ENCODE results near the gene HOXA5. TPM values are rescaled to one million over a fixed set of nuclear protein-coding genes. Genes with fewer than 3 reads are reported as not detected.

HOXA5 gene
- total and polyA plus RNA-seq, 10 of the 15 experiments (the other 5 are each of a cell fraction or from before 2014, with no cell fraction given) = 0.05 to 0.13 TPM; not detected in 8

- TF ChIP-seq, protein P1, sequence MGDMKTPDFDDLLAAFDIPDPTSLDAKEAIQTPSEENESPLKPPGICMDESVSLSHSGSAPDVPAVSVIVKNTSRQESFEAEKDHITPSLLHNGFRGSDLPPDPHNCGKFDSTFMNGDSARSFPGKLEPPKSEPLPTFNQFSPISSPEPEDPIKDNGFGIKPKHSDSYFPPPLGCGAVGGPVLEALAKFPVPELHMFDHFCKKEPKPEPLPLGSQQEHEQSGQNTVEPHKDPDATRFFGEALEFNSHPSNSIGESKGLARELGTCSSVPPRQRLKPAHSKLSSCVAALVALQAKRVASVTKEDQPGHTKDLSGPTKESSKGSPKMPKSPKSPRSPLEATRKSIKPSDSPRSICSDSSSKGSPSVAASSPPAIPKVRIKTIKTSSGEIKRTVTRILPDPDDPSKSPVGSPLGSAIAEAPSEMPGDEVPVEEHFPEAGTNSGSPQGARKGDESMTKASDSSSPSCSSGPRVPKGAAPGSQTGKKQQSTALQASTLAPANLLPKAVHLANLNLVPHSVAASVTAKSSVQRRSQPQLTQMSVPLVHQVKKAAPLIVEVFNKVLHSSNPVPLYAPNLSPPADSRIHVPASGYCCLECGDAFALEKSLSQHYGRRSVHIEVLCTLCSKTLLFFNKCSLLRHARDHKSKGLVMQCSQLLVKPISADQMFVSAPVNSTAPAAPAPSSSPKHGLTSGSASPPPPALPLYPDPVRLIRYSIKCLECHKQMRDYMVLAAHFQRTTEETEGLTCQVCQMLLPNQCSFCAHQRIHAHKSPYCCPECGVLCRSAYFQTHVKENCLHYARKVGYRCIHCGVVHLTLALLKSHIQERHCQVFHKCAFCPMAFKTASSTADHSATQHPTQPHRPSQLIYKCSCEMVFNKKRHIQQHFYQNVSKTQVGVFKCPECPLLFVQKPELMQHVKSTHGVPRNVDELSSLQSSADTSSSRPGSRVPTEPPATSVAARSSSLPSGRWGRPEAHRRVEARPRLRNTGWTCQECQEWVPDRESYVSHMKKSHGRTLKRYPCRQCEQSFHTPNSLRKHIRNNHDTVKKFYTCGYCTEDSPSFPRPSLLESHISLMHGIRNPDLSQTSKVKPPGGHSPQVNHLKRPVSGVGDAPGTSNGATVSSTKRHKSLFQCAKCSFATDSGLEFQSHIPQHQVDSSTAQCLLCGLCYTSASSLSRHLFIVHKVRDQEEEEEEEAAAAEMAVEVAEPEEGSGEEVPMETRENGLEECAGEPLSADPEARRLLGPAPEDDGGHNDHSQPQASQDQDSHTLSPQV (IDR thresholded peaks at IDR 0.05) = no peak
- TF ChIP-seq JUNB (IDR thresholded peaks at IDR 0.05) = no peak
These were observed 880 bp downstream of the HOXA5 start (continued) for GRCh38 chr7:27142580-27143022.

- H4K20me1 ChIP-seq (ENCODE audit: control insufficient read depth, insufficient read depth) = no peaks in the 10 kb centered on the region
- BruUV-seq (replicated peaks) = no TSS peak
- no peak overlapping the region for H3K9ac ChIP-seq (ENCODE audit: control insufficient read depth, insufficient read depth, low read length)
- intact Hi-C loops (cut with micrococcal nuclease; ENCODE audit: unreplicated experiment) = no loop called here
- H3K36me3 ChIP-seq (ENCODE audit: control insufficient read depth in 2 of 2, insufficient read depth in 2 of 2, low read length in 1 of 2) = no peaks in the 10 kb centered on the region
- no peaks in the 10 kb centered on the region for H3K79me2 ChIP-seq (ENCODE audit: control insufficient read depth, insufficient read depth, low read length)
- no peak overlapping the region for H3K27ac ChIP-seq (ENCODE audit: control insufficient read depth, insufficient read depth)
- CTCF ChIA-PET = no interaction called here
- DNase-seq (ENCODE audit: low read depth, low spot score) (no peak), ATAC-seq (no peak), FAIRE-seq (no peak)
- H3K4me3 ChIP-seq = no peak overlapping the region
- RAD21 ChIA-PET (ENCODE audit: unreplicated experiment) = no interaction called here
- WGBS (ENCODE audit: insufficient coverage, insufficient replicate concordance, low lambda C conversion rate, missing lambda C conversion rate) = 60% methylated on average over 24 of the region's 30 CpGs
- H2AFZ ChIP-seq (ENCODE audit: control insufficient read depth, low read depth, low read length) = no peak overlapping the region
- SMC1A ChIA-PET (ENCODE audit: uncharacterized antibody, unreplicated experiment) = no interaction called here
- H3K4me2 ChIP-seq (ENCODE audit: control insufficient read depth, insufficient read depth) = no peak overlapping the region
- H3K4me1 ChIP-seq (ENCODE audit: control insufficient read depth, insufficient read depth, low read length) = no peaks in the 10 kb centered on the region
- peaks cover 3 to 5% of the 10 kb centered on the region in 2 experiments for H3K27me3 ChIP-seq (replicated peaks in 1 of 2; ENCODE audit: control insufficient read depth in 2 of 2, insufficient read depth in 2 of 2, low read length in 1 of 2)
- H3K9me3 ChIP-seq (replicated peaks; ENCODE audit: control insufficient read depth, insufficient read depth, low read length) = no peaks in the 10 kb centered on the region; the same call in 2 of the 3 replicates
- in situ Hi-C loops (cut with MboI) = no loop called here
- POLR2A ChIA-PET = no interaction called here
- TF ChIP-seq SUPT20H (IDR thresholded peaks at IDR 0.05; ENCODE audit: borderline replicate concordance, control insufficient read depth, low read depth, low read length) = no peak
- TF ChIP-seq HCFC1 (IDR thresholded peaks at IDR 0.05; ENCODE audit: low read length) = no peak
- no peak for TF ChIP-seq ZBTB33 (IDR thresholded peaks at IDR 0.05)
- TF ChIP-seq PAX5 (IDR thresholded peaks at IDR 0.05; ENCODE audit: borderline replicate concordance, low read depth, low read length) = no peak
- no peak for TF ChIP-seq E2F8 (IDR thresholded peaks at IDR 0.05; ENCODE audit: low read depth, partially characterized antibody)
- no peak for TF ChIP-seq SRF (IDR thresholded peaks at IDR 0.05; ENCODE audit: low read depth in 2 of 2, low read length in 2 of 2)
- no peak for TF ChIP-seq LARP7 (IDR thresholded peaks at IDR 0.05)
- TF ChIP-seq YY1 (IDR thresholded peaks at IDR 0.05; ENCODE audit: low read depth, low read length) = no peak
- no peak for TF ChIP-seq IKZF2 (IDR thresholded peaks at IDR 0.05)
These were observed 1.4 kb downstream of the HOXA5 start for GRCh38 chr7:27141923-27142579.
